Measurements from ENCODE around the gene CPTP.

DNA sequence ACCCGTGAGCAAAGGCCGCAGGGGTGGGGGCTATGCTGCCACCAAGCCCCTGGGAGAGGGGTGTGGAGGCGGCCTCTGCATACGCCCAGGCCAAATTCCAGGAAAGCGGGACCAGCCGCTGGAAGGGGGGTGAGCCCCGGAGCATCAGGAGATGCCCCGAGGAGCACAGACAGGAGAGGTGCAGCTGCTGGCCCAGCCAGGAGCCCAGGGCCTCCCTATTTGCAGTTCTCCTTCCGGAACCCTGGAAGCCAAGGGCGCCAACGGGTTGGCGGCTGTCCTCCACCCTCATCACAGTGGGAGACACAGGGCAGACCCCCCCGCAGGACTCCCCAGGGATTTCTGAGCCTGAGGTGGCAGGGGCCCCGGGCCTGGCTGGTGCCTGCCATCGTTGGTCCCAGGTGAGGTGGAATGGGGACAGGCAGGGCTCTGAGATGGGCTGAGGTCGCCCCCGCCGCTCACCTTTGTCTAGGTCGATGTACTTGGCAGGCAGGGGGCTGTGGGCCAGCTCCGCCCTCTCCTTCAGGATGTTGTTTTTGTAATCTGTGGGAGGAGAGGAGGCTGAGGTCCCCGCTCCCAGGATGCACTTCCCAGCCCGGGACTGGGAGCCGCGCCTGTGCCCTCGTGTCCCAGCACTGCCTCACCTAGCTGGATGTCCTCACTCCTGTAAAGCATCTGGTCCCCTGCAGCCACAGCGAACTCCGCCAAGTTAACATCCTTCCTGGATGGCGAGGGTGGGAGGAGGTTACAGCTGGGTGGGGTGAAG is 29.0 kb downstream of the CPTP start:
- TF ChIP-seq EZH2 (IDR thresholded peaks at IDR 0.05; ENCODE audit: borderline replicate concordance, low read length), result no peak
- no peak for TF ChIP-seq CTCF (conservative IDR thresholded peaks at IDR 0.05 in 1 of 2, IDR thresholded peaks at IDR 0.05 in 1 of 2; ENCODE audit: extremely low read depth in 1 of 2, insufficient read depth in 1 of 2, low read depth in 1 of 2, low read length in 2 of 2)

All from mammary epithelial cell (primary cell).